CD4-positive, alpha-beta T cell (primary cell): ENCODE measurements around the gene FRA10AC1. TPM values are rescaled to one million over a fixed set of nuclear protein-coding genes. Genes with fewer than 3 reads are reported as not detected.

Experiments
- ATAC-seq: fragments of 200-7000 bp; cut with Tn5 transposase; one replicate; pipeline ENCODE4 v1.10.0; 2022; ENCODE audit warnings: mild to moderate bottlenecking; ENCODE audit not compliant: poor library complexity
- CTCF ChIA-PET: fragments of 350-600 bp; sonication (Branson Sonifier 250); formaldehyde crosslinking; loops from one replicate; lab custom pipeline; 2021; ENCODE audit warnings: antibody characterized with exemption, inconsistent platforms; lab: Charles Lee
- POLR2A ChIA-PET: fragments of 350-600 bp; sonication (Branson Sonifier 250); formaldehyde crosslinking; loops from one replicate; lab custom pipeline; 2021; ENCODE audit warnings: antibody characterized with exemption, inconsistent platforms; lab: Charles Lee
- DNase-seq, 14 experiments: peaks; one replicate each; pipeline ENCODE4 v3.0.0-alpha.2; 2013 to 2020; ENCODE audit warnings: mixed read lengths in 2 of 14
- H3K27ac ChIP-seq, 2 donors: one replicate each; pipeline versions ENCODE4 v1.5.1 to v1.7.0; 2013; ENCODE audit warnings: low read length in 2 of 2, low read depth in 1 of 2, mild to moderate bottlenecking in 1 of 2
- H3K27me3 ChIP-seq, 2 experiments: 1 replicate in 1 of 2; 2 replicates in 1 of 2; pipeline versions ENCODE4 v1.6.1 to v1.7.0; 2013; ENCODE audit warnings: low read length in 2 of 2, control low read depth in 1 of 2, mild to moderate bottlenecking in 1 of 2, moderate library complexity in 1 of 2; ENCODE audit not compliant: insufficient read depth in 2 of 2, control insufficient read depth in 1 of 2
- H3K36me3 ChIP-seq: one replicate; pipeline ENCODE4 v1.6.1; 2013; ENCODE audit warnings: low read length, control low read depth; ENCODE audit not compliant: insufficient read depth
- H3K4me1 ChIP-seq: one replicate; pipeline ENCODE4 v1.6.1; 2013; ENCODE audit warnings: low read length, control low read depth; ENCODE audit not compliant: insufficient read depth
- H3K4me3 ChIP-seq: one replicate; pipeline ENCODE4 v1.5.1; 2013; ENCODE audit warnings: mild to moderate bottlenecking, low read length, moderate library complexity
- H3K9me3 ChIP-seq, 2 experiments: 1 replicate in 1 of 2; 2 replicates in 1 of 2; pipeline versions ENCODE4 v1.6.1 to v1.7.0; 2013; ENCODE audit warnings: low read length in 2 of 2, mild to moderate bottlenecking in 2 of 2, control low read depth in 1 of 2, moderate library complexity in 1 of 2; ENCODE audit not compliant: control insufficient read depth in 1 of 2, insufficient read depth in 1 of 2
- H3K27ac Mint-ChIP-seq: one replicate; pipeline ENCODE4 v1.8.0; 2020; ENCODE audit warnings: mixed read lengths
- H3K27me3 Mint-ChIP-seq: one replicate; pipeline ENCODE4 v1.8.0; 2021; ENCODE audit warnings: mixed read lengths
- H3K36me3 Mint-ChIP-seq: one replicate; pipeline ENCODE4 v1.8.0; 2021; ENCODE audit warnings: low read depth, mixed read lengths
- H3K4me1 Mint-ChIP-seq: one replicate; pipeline ENCODE4 v1.8.0; 2021; ENCODE audit warnings: low read depth, mixed read lengths
- H3K4me3 Mint-ChIP-seq: one replicate; pipeline ENCODE4 v1.8.0; 2020; ENCODE audit warnings: mild to moderate bottlenecking, mixed read lengths
- H3K9me3 Mint-ChIP-seq: one replicate; pipeline ENCODE4 v1.8.0; 2020; ENCODE audit warnings: mixed read lengths
- CTCF ChIP-seq: fragments of 200-600 bp; IDR thresholded peaks from one replicate; pipeline ENCODE4 v1.8.0; 2022; ENCODE audit warnings: antibody characterized with exemption, mild to moderate bottlenecking
- intact Hi-C, 2 experiments: fragments of 100-400 bp; cut with DNase I in 1 of 2; cut with micrococcal nuclease in 1 of 2; formaldehyde crosslinking; loops; one replicate each; pipeline versions ENCODE4 v1.15.1 to v1.9.0; 2023 to 2025; cut with DNase I, micrococcal nuclease
- total RNA-seq, 174 experiments: library from RNA in 2 of 174; stranded (reverse) in 2 of 174; gene quantifications; one replicate each; pipeline ENCODE4 v1.2.3 and lab custom pipeline; 2021 to 2026

Gene FRA10AC1
- total RNA-seq, 2 experiments from 2014 or later: 10.0 to 10.3 TPM

GRCh38 chr10:93672890-93673289 lies 29.5 kb downstream of the FRA10AC1 start:
- Mint-ChIP-seq H3K27ac (no peak overlapping the region), H3K4me1 (peaks cover 4% of the 10 kb centered on the region), H3K36me3 (peaks cover 71% of the 10 kb centered on the region), H3K4me3 (no peak overlapping the region), H3K27me3 (no peaks in the 10 kb centered on the region), H3K9me3 (no peaks in the 10 kb centered on the region)
- ATAC-seq (no peak), DNase-seq (no peak)
- no peak overlapping the region for H3K27ac ChIP-seq
- no peaks in the 10 kb centered on the region for H3K9me3 ChIP-seq
- TF ChIP-seq CTCF: no peak
- no peaks in the 10 kb centered on the region for H3K27me3 ChIP-seq
- H3K4me3 ChIP-seq: no peak overlapping the region
- ChIA-PET CTCF (no interaction called here), POLR2A (no interaction called here)
- intact Hi-C loops: no loop called here
- peaks cover 72% of the 10 kb centered on the region for H3K36me3 ChIP-seq
- H3K4me1 ChIP-seq: no peaks in the 10 kb centered on the region

- Mint-ChIP-seq H3K4me1 (peaks cover 4% of the 10 kb centered on the region), H3K36me3 (peaks cover 77% of the 10 kb centered on the region), H3K4me3 (no peak overlapping the region), H3K27me3 (no peaks in the 10 kb centered on the region), H3K9me3 (no peaks in the 10 kb centered on the region), H3K27ac (no peak overlapping the region)
- H3K4me3 ChIP-seq: no peak overlapping the region
- no peaks in the 10 kb centered on the region for H3K27me3 ChIP-seq
- H3K36me3 ChIP-seq: peaks cover 68% of the 10 kb centered on the region
- ATAC-seq (no peak), DNase-seq (no peak)
- no peaks in the 10 kb centered on the region for H3K4me1 ChIP-seq
- no peak for TF ChIP-seq CTCF
- intact Hi-C loops: no loop called here
- ChIA-PET CTCF (no interaction called here), POLR2A (no interaction called here)
- H3K9me3 ChIP-seq: no peaks in the 10 kb centered on the region
- no peak overlapping the region for H3K27ac ChIP-seq
These were observed 30.2 kb downstream of the FRA10AC1 start for GRCh38 chr10:93672022-93672678.

- peaks cover 74% of the 10 kb centered on the region for H3K36me3 ChIP-seq
- CTCF ChIA-PET: interaction anchor here (0.9 to 1.2 kb wide), 2 partner anchors 9 to 15 kb away, joined by 3 to 4 read pairs; no protein-coding TSS in a partner anchor
- no peaks in the 10 kb centered on the region for H3K9me3 ChIP-seq
- Mint-ChIP-seq H3K4me3 (no peak overlapping the region), H3K27ac (no peak overlapping the region), H3K27me3 (no peaks in the 10 kb centered on the region), H3K36me3 (peaks cover 88% of the 10 kb centered on the region), H3K9me3 (no peaks in the 10 kb centered on the region), H3K4me1 (peaks cover 4% of the 10 kb centered on the region)
- no peaks in the 10 kb centered on the region for H3K4me1 ChIP-seq
- POLR2A ChIA-PET: no interaction called here
- no peaks in the 10 kb centered on the region for H3K27me3 ChIP-seq
- no peak for ATAC-seq
- no peak for DNase-seq
- TF ChIP-seq CTCF: no peak
- no peak overlapping the region for H3K27ac ChIP-seq
- no peak overlapping the region for H3K4me3 ChIP-seq
- intact Hi-C loops: no loop called here
These were observed 31.4 kb downstream of the FRA10AC1 start for GRCh38 chr10:93671042-93671441.
